Ammon's horn (tissue), 1 donor: ENCODE measurements around the gene DCD.
"Not testable (repeated sequence)": the region's sequence is repeated elsewhere in the genome, so short reads cannot be mapped to it uniquely, and the experiment has no call there.

Source experiments
- DNase-seq: peaks from one replicate; pipeline ENCODE4 v3.0.0-alpha.2; 2016; ENCODE audit warnings: low spot score

The DCD gene, protein sequence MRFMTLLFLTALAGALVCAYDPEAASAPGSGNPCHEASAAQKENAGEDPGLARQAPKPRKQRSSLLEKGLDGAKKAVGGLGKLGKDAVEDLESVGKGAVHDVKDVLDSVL

DNA sequence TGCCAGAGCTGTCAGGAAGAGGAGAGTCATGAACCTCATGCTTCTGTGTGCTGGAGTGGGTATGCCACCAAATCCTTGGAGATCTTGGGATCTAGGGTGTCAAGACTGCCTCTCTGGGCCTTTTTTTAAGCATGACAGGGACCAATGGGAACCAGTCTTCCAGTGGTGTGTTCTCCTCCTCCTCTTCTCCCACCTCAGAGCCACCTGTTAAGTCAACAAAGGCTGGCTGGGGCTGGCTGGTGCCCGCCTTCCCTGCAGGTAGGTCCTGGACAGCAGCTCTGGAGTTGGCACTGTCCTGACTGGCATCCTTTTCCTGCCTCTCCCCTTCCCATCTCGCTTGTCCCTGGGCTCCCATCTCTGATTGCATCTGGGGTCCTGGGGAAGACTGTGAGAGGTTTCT is at the start of gene DCD:
Gene DCD (minus strand): TSS at position 101 of the 400 bp plus-strand sequence. CDS start 62 bp downstream, at position 39.
- DNase-seq, result no peak

- DNase-seq, result no peak
Observed at GRCh38 chr12:54697851-54698250, 49.7 kb upstream of the DCD start.

DNA sequence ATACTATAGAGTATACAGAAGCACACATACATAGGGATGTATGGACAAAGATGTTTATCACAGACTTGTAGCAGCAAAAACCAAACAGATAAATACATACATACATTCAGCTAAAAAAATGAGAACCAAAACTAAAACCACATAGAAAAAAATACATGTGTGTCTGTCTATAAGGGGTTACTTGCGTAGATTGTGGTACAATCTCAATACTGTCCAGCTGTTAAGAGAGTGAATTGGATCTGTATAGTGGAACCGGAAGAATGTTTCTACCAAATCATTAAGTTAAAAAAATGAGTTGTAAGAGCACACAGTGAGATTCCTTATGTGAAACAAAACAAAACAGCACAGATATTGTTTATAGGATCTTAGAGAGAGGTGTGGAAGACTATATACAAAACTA is 44.2 kb upstream of the DCD start:
- no peak for DNase-seq

- DNase-seq, result no peak
Observed at GRCh38 chr12:54689984-54690383, 41.8 kb upstream of the DCD start.

DNA sequence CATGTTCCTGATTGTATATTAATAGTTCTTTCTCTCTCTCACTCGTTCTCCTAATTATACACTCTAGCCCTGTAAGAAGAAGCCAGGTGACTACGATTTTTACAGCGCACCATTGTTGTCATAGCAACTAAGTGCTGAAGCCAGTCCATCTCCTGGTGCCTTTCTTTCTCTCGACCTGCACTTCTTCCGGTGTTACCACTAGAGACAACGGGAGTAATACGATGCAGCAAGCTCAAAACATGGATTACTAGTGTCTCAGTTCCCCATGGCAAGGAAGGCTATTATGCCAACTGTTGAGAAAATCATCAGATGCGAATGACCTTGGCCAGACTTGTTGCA is 40.8 kb upstream of the DCD start:
- no peak for DNase-seq

DNA sequence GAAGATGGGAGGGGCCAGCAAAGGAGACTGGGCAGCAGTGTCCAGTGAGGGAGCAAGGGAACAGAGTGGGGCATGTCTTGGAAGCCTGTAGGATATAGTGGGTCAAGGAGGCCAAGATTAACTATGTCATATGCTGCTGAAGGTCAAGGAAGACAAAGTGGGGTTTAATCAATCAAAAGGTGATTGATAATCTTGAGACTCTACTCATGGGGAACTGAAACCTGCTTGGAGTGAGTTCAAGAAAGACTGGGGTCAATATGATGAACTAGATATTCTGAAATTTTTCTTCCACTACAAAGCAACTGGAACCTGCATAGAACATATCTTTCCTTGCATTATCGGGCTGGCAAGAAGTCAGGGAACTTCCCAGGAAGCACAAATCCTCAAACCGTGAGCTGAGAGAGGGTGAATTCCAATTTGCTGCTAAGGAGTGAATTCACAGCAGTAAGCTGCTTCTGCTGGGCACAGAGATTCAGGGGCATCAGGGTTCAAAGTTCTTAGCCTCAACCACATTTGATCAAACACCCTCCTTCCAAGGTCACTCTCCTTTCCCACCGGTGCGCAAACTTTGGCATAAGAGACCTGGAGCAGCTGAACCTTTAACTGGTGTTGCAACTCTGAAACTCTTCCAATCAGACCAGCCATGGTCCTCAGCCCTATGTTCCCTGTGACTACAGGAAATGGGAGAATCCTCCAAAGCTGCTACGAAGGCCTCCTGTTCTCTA is 40.3 kb upstream of the DCD start:
- no peak for DNase-seq

DNA sequence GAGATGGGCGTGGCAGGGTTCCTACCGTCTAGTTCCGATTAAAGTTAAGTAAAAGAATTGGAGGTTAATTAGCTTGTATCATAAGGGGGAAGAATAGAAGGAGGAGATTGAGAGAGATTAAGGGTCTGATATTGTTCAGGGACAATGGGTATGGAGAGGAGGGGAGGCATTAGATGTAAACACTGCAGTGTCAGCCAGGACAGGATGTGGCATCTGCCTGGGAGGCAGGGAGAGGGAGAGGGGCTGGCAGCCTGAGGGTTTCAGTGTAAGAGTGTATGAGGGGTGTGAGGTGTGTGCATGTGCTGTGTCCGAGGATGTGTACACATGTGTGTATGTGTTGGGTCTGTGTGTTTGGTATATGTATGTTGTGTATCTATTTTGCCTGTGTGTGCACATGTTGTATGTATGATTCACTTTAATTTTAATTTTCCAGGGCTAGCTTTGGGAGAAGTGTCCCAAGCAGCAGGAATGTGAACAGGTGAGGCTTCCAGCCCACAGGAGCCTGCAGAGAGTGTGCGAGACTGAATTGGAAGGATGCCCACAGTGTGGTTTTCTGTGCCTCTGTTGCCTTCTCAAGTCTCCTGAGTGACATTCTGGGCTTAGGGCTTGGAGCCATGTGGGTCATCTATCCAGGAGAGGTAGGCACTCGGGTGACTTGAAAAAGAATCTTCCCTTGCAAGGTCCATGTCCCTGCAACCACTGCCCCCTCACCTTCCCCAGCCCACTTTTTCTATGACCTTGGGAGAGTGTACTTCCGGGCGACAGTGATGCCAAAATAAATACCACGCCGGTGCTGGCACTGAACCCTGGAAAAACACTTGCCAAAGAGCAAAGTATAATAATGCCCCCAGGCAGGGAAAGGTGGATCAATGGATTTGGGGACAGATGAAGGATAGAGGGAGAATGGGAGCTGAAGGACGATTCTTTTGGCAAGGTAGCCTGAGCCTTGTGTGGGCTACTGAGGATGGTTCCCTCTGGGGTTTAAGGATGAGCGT is 36.8 kb upstream of the DCD start:
- DNase-seq, result no peak

DNA sequence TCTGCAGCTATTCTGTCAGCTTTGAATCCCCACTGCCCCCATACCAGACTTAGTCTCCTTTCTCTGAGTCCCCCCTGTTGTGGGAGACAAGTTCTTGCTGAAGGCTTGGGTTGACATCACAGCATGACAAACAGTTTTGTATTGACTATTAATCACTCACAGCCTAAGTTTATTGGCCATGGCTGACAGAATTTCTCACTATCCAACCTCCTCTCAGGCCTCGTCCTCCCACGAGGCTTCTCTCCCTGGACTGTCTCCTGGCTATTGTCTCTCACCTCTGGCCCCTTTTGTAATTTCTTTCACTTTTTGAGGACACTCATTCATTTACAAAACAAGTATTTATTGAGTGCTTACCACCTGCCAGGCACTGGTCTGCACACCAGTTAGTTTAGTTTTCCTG is 35.2 kb upstream of the DCD start:
- no peak for DNase-seq

- DNase-seq, result no peak
Observed at GRCh38 chr12:54682674-54683073, 34.5 kb upstream of the DCD start.

DNA sequence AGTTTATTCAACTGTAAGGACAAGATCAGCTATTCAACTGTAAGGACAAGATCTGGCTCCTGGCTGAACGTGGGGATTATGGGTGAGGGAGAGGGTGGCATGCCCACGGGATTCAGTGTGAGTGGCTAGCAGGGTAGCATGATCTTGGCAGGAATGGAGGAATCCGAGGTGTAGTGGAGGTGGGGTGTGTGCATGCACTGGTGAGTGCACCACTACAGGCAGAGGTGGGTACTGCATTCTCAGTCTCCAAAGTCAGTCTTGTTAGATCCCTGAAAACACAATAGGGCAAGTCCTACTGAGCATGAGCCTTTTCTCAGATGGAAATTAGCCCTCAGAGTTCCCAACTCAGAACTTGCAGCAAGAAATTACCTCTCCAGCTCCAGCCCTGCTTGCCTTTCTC is 32.2 kb upstream of the DCD start:
- DNase-seq, result no peak

- no peak for DNase-seq
Observed at GRCh38 chr12:54678131-54678530, 30.0 kb upstream of the DCD start.

DNA sequence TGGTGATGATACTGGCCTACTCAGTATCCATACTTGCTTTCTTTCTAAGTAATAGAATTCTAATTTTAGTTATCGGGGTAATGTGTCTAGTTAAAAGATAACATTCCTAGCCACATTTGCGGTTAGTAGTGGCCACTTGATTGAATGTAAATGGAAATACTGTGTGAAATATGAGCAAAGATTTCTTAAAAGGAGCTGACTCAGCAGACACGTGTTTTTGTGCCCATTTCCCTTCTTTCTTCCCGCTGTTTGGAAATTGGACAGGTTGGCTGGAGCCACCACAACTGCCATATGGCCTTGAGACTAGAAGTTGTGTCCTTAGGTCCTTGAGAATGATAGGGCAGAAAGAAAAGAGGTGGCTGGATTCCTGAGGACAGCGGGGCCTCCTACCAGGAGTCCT is 19.8 kb upstream of the DCD start:
- no peak for DNase-seq

DNA sequence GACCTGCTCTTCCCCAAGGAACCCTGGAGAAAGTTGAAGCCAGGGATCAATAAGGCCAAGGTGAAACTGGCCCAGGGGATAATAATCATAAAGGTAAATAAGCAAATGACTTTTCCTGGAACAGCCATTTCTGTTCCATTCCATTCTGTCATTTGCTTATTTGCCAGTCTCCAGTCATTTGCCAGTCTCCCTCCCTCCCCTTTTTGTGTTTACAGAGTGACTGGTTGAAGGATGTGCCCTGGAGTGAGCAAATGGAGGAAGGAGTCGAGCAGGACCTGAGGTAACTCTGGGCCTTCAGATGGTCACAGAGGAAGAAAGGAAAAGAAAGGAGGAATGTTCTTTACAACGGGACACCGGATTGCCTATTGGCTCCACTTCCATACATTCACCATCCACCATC is 17.8 kb upstream of the DCD start:
- DNase-seq, result no peak

GRCh38 chr12:54665022-54665635 is 17.0 kb upstream of the DCD start:
- DNase-seq, result not testable (repeated sequence)

GRCh38 chr12:54663603-54664002 is 15.4 kb upstream of the DCD start:
- DNase-seq, result no peak

GRCh38 chr12:54662026-54662425 is 13.9 kb upstream of the DCD start:
- DNase-seq, result no peak

DNA sequence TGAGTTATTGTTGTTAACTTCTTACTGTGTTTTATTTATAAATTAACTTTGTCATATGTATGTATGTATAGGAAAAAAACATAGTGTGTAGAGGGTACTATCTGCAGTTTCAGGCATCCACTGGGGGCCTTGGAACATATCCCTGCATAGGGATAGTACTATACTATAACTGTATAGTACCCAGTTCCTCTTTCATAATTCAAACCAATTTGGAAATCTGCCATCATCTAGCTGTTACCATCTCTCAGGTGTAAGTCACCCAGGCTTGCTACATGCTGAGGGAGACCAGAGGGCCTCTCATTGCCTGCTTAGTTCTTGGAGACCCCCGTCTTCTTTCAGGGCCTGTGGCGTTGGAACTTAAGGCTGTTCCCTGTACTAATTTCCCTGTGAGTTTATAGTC is 12.9 kb upstream of the DCD start:
- DNase-seq, result no peak

DNA sequence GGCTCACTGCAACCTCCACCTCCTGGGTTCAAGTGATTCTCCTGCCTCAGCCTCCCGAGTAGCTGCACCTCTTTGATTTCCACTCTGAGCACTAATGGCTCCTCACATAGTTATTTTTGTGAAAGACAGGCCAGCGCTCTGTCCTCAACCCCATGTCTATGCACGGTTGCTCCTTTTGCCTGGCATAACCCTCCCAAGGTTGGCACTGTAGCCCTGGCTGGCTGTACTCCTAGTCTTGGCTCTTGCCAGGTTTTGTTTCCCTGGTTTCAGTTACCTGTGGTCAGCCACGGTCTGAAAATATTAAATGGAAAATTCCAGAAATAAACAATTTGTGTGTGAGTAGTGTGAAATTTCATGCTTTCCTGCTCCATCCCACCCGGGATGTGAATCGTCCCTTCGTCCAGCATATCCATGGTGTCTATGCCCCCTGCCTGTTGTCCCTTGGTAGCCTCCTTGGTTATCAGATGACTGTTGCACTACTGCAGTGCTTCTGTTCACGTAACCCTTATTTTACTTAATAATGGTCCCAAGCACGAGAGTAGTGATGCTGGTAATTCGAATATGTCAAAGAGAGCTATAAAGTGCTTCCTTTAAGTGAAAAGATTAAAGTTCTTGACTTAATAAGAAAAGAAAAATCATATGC is 12.3 kb upstream of the DCD start:
- no peak for DNase-seq

DNA sequence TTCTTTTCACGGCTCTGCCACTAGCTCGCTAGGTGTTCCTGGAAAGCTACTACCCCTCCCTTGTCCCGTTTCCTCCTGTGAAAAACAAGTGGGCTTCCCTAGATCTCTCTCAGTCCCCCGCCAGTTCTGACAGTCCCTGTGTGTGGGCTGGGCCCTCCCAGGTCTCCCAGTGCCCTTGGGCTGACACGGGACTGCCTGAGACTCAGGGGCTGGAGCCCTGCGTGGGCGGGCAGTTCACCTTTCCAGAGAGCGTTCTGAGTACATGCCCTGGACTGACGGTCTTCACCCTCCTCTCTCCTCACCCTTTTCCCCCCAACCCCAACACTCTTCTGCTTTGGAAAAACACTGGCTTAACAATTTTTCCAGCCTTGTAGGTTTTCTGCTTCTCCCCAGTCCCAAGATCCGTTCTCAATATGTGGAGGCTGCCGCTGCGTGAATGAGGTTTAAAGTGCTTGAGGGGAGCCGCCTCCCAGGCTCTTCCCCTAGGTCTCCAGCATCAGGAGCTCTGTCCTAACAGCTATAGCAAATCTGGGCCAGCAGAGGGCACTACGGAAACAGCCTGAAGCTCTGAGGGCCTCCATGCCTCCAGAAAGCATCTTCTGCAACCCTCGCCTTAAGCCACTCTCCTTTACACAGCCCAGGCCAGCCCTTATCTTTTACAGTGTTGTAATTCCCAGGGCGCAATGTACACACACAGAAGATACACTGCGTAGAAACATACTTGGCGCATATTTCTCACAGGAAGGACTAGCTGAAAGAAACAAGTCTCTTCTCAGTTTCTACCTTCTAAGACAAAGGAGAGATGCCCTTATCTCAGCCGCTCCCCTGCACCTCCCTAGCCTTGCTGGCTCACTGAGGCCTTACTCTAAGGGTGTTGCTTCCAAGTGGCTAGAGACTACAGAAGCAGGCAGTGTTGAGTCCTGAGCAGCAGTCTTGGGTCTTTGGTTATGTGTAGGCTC is 10.4 kb upstream of the DCD start:
- DNase-seq, result no peak

- no peak for DNase-seq
Observed at GRCh38 chr12:54657105-54657607, 9.0 kb upstream of the DCD start.

DNA sequence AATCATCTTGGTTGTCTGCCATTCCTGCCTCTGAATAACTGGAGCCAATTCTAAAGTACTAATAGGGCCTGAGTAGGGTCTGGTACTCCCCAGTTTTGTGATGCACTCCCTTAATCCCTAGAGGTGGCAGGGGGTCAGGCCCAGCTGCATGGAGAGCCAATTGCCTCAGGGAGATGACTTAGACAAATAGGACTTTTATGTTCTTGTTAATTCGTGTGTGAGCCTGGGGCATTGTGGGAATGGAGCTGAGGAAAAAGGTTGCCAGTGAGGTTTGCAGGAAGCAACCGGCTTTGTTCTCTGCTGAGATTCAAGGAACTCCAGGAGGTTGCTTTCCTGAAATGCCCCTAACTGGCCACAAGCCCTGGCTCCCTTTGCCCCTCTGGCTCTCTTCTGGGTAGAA is 6.8 kb upstream of the DCD start:
- peak; percentile 8 for DNase-seq
